CD14-positive monocyte (primary cell): ENCODE data around the gene NPAS3. TPM values are rescaled to one million over a fixed set of nuclear protein-coding genes. Genes with fewer than 3 reads are reported as not detected.

Source experiments
- DNase-seq, 3 donors: peaks; one replicate each; pipeline ENCODE4 v3.0.0-alpha.2; 2011 to 2022
- H2AFZ ChIP-seq: 2 replicates; pipeline ENCODE4 v1.6.0; 2012; ENCODE audit warnings: mild to moderate bottlenecking, low read depth, low read length, inconsistent platforms; ENCODE audit not compliant: insufficient read depth, poor library complexity, severe bottlenecking
- H3K27ac ChIP-seq, 2 donors: 1 replicate in 1 of 2; 2 replicates in 1 of 2; pipeline ENCODE4 v1.5.1; 2012 to 2013; ENCODE audit warnings: low read length in 2 of 2, control low read depth in 1 of 2, inconsistent platforms in 1 of 2, low read depth in 1 of 2, mild to moderate bottlenecking in 1 of 2
- H3K27me3 ChIP-seq, 2 donors: one replicate each; pipeline versions ENCODE4 v1.6.0 to v1.6.1; 2011 to 2013; ENCODE audit warnings: low read length in 2 of 2; ENCODE audit not compliant: control insufficient read depth in 2 of 2, insufficient read depth in 2 of 2
- H3K36me3 ChIP-seq, 2 donors: replicated peaks in 1 of 2; 1 replicate in 1 of 2; 2 replicates in 1 of 2; pipeline versions ENCODE4 v1.5.1 to v1.6.1; 2012 to 2013; ENCODE audit warnings: low read length in 2 of 2, control low read depth in 1 of 2, inconsistent platforms in 1 of 2, mild to moderate bottlenecking in 1 of 2; ENCODE audit not compliant: insufficient read depth in 2 of 2, control insufficient read depth in 1 of 2
- H3K4me1 ChIP-seq, 2 donors: 1 replicate in 1 of 2; 2 replicates in 1 of 2; pipeline versions ENCODE4 v1.5.1 to v1.6.1; 2012 to 2013; ENCODE audit warnings: low read length in 2 of 2, control low read depth in 1 of 2, inconsistent platforms in 1 of 2, mild to moderate bottlenecking in 1 of 2, moderate library complexity in 1 of 2; ENCODE audit not compliant: insufficient read depth in 2 of 2, control insufficient read depth in 1 of 2
- H3K4me2 ChIP-seq: replicated peaks from 2 replicates; pipeline ENCODE3; 2012; ENCODE audit warnings: low read length, moderate library complexity, mild to moderate bottlenecking; ENCODE audit not compliant: poor library complexity, severe bottlenecking; ENCODE audit errors: extremely low read depth
- H3K4me3 ChIP-seq, 3 experiments: fragments of 200-600 bp in 1 of 3; sonication (generic) in 1 of 3; replicated peaks in 1 of 3; 1 replicate in 2 of 3; 2 replicates in 1 of 3; pipeline ENCODE4 v1.5.1; 2011 to 2013; ENCODE audit warnings: low read length in 3 of 3, mild to moderate bottlenecking in 3 of 3, control low read depth in 2 of 3, low read depth in 2 of 3, inconsistent platforms in 1 of 3, moderate library complexity in 1 of 3
- H3K79me2 ChIP-seq: 2 replicates; pipeline ENCODE4 v1.6.0; 2012; ENCODE audit warnings: mild to moderate bottlenecking, control low read depth, inconsistent platforms, low read length, moderate library complexity; ENCODE audit not compliant: insufficient read depth
- H3K9ac ChIP-seq: 2 replicates; pipeline ENCODE4 v1.6.0; 2017; ENCODE audit warnings: low read length, mild to moderate bottlenecking; ENCODE audit not compliant: insufficient read depth, poor library complexity, severe bottlenecking
- H3K9me3 ChIP-seq, 2 donors: replicated peaks in 1 of 2; 1 replicate in 1 of 2; 2 replicates in 1 of 2; pipeline versions ENCODE4 v1.5.1 to v1.6.1; 2012 to 2013; ENCODE audit warnings: low read length in 2 of 2, control low read depth in 1 of 2; ENCODE audit not compliant: control insufficient read depth in 1 of 2, insufficient read depth in 1 of 2
- H4K20me1 ChIP-seq: 2 replicates; pipeline ENCODE4 v1.6.0; 2012; ENCODE audit warnings: mild to moderate bottlenecking, low read length, control low read depth, moderate library complexity; ENCODE audit not compliant: insufficient read depth
- H3K27ac Mint-ChIP-seq, 7 donors: one replicate each; pipeline ENCODE4 v1.8.0; 2020; ENCODE audit warnings: mild to moderate bottlenecking in 7 of 7, mixed read lengths in 7 of 7, moderate library complexity in 6 of 7, inconsistent platforms in 2 of 7
- H3K27me3 Mint-ChIP-seq, 3 donors: one replicate each; pipeline ENCODE4 v1.8.0; 2021 to 2022; ENCODE audit warnings: low read depth in 3 of 3, mild to moderate bottlenecking in 3 of 3, mixed read lengths in 3 of 3, moderate library complexity in 3 of 3, inconsistent platforms in 1 of 3
- H3K36me3 Mint-ChIP-seq, 2 donors: one replicate each; pipeline ENCODE4 v1.8.0; 2020; ENCODE audit warnings: mixed read lengths in 2 of 2, inconsistent platforms in 1 of 2, mild to moderate bottlenecking in 1 of 2
- H3K4me1 Mint-ChIP-seq: one replicate; pipeline ENCODE4 v1.8.0; 2020; ENCODE audit warnings: mild to moderate bottlenecking, mixed read lengths
- H3K4me3 Mint-ChIP-seq, 2 donors: one replicate each; pipeline ENCODE4 v1.8.0; 2020; ENCODE audit warnings: mild to moderate bottlenecking in 2 of 2, mixed read lengths in 2 of 2, moderate library complexity in 1 of 2
- H3K9me3 Mint-ChIP-seq, 7 donors: one replicate each; pipeline ENCODE4 v1.8.0; 2020 to 2022; ENCODE audit warnings: mixed read lengths in 7 of 7, mild to moderate bottlenecking in 6 of 7, moderate library complexity in 6 of 7, inconsistent platforms in 2 of 7
- WGBS: methylation state at CpG from one replicate; pipeline ENCODE4 v1.1.5; 2013; ENCODE audit warnings: missing lambda C conversion rate; ENCODE audit not compliant: insufficient coverage; 5-methylcytosine and 5-hydroxymethylcytosine counted together
- intact Hi-C, 2 donors: fragments of 100-400 bp; cut with micrococcal nuclease; formaldehyde crosslinking; loops; one replicate each; pipeline versions ENCODE4 v1.15.0 to v1.15.1; 2023
- polyA plus RNA-seq, 3 donors: library from polyadenylated mRNA; depleted of rRNA in 1 of 3; unstranded in 2 of 3; stranded (reverse) in 1 of 3; fragments of 300-500 nt in 2 of 3; fragments of >200 nt in 1 of 3; fragmentation: Illumina TruSeq in 2 of 3; gene quantifications; 1 replicate in 2 of 3; 2 replicates in 1 of 3; pipeline ENCODE4 v1.2.3, GENCODE V29; 2012 to 2021
- TF ChIP-seq, protein P1 (sequence below): fragments of 200-600 bp; IDR thresholded peaks from one replicate; pipeline ENCODE4 v1.8.0; 2022; ENCODE audit warnings: antibody characterized with exemption, mild to moderate bottlenecking

The NPAS3 gene
- polyA plus RNA-seq, 3 donors: not detected

DNA sequence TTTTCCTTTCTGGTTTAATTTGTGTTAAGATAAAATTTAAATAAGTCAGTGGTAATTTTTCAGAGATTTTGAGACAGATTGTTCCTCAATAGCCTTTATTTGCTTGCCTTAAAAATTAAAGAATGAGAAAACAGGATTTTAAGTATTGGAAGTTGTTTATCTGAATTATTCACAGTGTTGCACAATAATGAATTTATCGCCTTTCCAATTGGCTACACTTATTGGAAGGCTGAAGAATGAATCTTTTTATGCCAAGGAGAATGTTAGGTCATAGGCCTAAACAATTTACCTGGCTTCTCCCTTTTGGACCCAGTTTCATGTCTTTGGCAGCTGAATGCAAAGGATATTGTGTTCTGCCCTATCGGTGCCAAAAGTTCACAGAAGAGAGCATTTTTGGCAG is 250.2 kb downstream of the NPAS3 start:
- Histone ChIP-seq H3K4me3 (no peak overlapping the region), H3K36me3 (no peaks in the 10 kb centered on the region), H3K27me3 (no peaks in the 10 kb centered on the region), H3K9me3 (no peaks in the 10 kb centered on the region), H4K20me1 (no peaks in the 10 kb centered on the region), H2AFZ (no peak overlapping the region), H3K79me2 (no peaks in the 10 kb centered on the region), H3K4me1 (no peaks in the 10 kb centered on the region), H3K4me2 (no peak overlapping the region), H3K9ac (no peak overlapping the region), H3K27ac (no peak overlapping the region)
- intact Hi-C loops: no loop called here
- no peak for DNase-seq
- TF ChIP-seq, protein P1, sequence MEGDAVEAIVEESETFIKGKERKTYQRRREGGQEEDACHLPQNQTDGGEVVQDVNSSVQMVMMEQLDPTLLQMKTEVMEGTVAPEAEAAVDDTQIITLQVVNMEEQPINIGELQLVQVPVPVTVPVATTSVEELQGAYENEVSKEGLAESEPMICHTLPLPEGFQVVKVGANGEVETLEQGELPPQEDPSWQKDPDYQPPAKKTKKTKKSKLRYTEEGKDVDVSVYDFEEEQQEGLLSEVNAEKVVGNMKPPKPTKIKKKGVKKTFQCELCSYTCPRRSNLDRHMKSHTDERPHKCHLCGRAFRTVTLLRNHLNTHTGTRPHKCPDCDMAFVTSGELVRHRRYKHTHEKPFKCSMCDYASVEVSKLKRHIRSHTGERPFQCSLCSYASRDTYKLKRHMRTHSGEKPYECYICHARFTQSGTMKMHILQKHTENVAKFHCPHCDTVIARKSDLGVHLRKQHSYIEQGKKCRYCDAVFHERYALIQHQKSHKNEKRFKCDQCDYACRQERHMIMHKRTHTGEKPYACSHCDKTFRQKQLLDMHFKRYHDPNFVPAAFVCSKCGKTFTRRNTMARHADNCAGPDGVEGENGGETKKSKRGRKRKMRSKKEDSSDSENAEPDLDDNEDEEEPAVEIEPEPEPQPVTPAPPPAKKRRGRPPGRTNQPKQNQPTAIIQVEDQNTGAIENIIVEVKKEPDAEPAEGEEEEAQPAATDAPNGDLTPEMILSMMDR: no peak
- Mint-ChIP-seq H3K9me3 (no peaks in the 10 kb centered on the region), H3K36me3 (no peaks in the 10 kb centered on the region), H3K27me3 (peaks cover 0 to 2% (median 2%) of the 10 kb centered on the region in 3 donors), H3K27ac (no peak overlapping the region), H3K4me1 (no peaks in the 10 kb centered on the region), H3K4me3 (no peak overlapping the region)
- WGBS: 100% methylated on average over 1 of the region's 2 CpGs

DNA sequence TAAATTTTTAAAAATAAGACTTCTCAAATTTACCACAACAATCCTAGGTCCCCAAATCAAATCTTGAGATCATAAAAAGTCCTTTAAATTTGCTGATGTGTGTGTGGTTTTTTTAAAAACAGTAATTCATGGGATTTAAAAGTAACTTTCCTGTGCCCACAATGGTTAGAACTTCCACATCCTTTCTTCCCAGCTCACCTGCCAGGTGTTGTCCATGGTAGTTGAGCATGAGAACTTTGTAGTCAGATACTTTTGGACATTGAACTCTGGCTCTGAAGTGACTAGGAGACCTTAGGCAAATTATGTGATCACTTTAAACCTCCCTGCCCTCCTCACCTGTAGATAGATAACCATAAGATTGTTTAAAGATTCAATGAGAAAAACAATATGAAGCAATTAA is 253.2 kb downstream of the NPAS3 start:
- peaks cover 0 to 2% (median 2%) of the 10 kb centered on the region in 3 donors for H3K27me3 Mint-ChIP-seq
- Histone ChIP-seq H3K27ac (no peak overlapping the region), H3K4me3 (no peak overlapping the region), H3K4me1 (no peaks in the 10 kb centered on the region), H3K79me2 (no peaks in the 10 kb centered on the region), H2AFZ (no peak overlapping the region), H4K20me1 (no peaks in the 10 kb centered on the region), H3K36me3 (no peaks in the 10 kb centered on the region), H3K9me3 (no peaks in the 10 kb centered on the region), H3K4me2 (no peak overlapping the region), H3K27me3 (no peaks in the 10 kb centered on the region), H3K9ac (no peak overlapping the region)
- no peak for DNase-seq
- TF ChIP-seq, protein P1: no peak
- intact Hi-C loops: no loop called here
- no peaks in the 10 kb centered on the region for H3K4me1 Mint-ChIP-seq
- H3K36me3 Mint-ChIP-seq: no peaks in the 10 kb centered on the region
- H3K9me3 Mint-ChIP-seq: no peaks in the 10 kb centered on the region
- no peak overlapping the region for H3K27ac Mint-ChIP-seq
- no peak overlapping the region for H3K4me3 Mint-ChIP-seq
